ENCODE measurements around the gene DTX2. TPM values are rescaled to one million over a fixed set of nuclear protein-coding genes. Genes with fewer than 3 reads are reported as not detected.
"Not testable (repeated sequence)": the region's sequence is repeated elsewhere in the genome, so short reads cannot be mapped to it uniquely, and the experiment has no call there.

DTX2 gene
- total RNA-seq, 4 donors from 2014 or later, result 14.8 to 23.2 (median 18.8) TPM

DNA sequence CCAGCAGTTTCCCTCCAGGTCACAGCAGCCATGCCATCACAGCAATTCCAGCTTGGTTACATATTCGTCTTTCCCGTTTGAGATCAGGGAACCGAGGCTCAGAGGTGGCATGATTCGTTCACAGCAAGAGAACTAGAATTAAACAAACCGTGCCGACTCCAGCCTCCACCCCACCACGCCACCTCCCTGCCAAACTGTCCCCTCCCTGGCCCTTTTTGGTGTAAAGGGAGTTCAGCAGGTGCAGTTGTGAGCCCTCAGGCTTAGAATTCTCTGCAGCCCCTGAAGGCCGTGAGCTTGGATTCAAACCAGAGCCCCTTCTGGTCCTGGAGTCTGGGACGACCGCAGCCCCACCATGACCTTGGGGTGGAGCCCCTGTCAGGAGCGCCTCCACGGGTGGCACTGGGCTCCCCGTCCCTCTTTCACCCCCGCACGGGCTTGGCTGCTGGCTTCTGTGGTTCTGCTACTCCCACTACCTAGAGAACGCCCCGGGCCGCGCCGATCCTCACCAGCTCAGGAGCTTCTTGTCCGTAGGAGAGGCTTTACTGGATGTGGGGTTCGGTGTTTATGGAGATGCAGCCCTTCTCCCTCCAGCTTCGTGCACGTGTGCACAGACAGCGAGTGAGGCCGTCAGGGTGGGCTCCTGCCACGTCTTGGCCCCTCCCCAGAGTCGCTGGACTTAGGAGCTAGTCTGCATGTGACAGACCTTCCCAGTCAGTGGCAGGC, 37.9 kb downstream of the DTX2 start:
- H3K4me3 ChIP-seq; H3K4me1 ChIP-seq; in situ Hi-C loops (cut with MboI; ENCODE audit: low sequenced_read_pairs in 4 of 4); DNase-seq; H3K27me3 ChIP-seq; H3K9me3 ChIP-seq; H3K36me3 ChIP-seq; ATAC-seq; H3K27ac ChIP-seq; intact Hi-C loops (cut with DNase I; ENCODE audit: low total_unique reads): not testable (repeated sequence)

GRCh38 chr7:76499924-76500241, 38.4 kb downstream of the DTX2 start:
- intact Hi-C loops (cut with DNase I; ENCODE audit: low total_unique reads); H3K4me1 ChIP-seq; H3K4me3 ChIP-seq; H3K27me3 ChIP-seq; H3K36me3 ChIP-seq; H3K9me3 ChIP-seq; H3K27ac ChIP-seq; ATAC-seq; DNase-seq; in situ Hi-C loops (cut with MboI; ENCODE audit: low sequenced_read_pairs in 4 of 4): not testable (repeated sequence)

- H3K27ac ChIP-seq; DNase-seq; H3K4me1 ChIP-seq; H3K4me3 ChIP-seq; H3K36me3 ChIP-seq; H3K9me3 ChIP-seq; H3K27me3 ChIP-seq; intact Hi-C loops (cut with DNase I; ENCODE audit: low total_unique reads); ATAC-seq; in situ Hi-C loops (cut with MboI; ENCODE audit: low sequenced_read_pairs in 4 of 4): not testable (repeated sequence)
These were observed 40.7 kb downstream of the DTX2 start for GRCh38 chr7:76502224-76502623.

DNA sequence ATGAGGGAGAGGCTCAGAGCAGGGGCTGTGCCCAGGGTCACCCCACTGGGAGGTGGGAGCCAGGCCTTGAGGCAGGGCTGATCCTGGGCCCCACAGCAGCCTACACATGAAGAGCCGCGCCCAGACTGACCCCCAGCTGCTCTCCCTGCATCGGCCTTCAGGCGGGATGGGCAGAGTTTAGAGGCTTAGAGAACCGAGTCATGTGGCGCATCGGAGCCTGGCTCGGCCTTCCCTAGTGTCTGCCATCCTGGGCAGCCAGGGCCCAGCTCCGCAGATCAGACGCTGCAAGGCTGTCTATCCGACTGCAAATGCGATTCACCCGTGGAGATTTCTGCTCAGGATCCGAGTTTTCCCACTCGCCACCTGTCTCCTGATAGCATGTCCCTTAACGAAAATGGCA, 41.3 kb downstream of the DTX2 start:
- H3K4me3 ChIP-seq; H3K36me3 ChIP-seq; intact Hi-C loops (cut with DNase I; ENCODE audit: low total_unique reads); DNase-seq; H3K27ac ChIP-seq; H3K27me3 ChIP-seq; ATAC-seq; H3K9me3 ChIP-seq; in situ Hi-C loops (cut with MboI; ENCODE audit: low sequenced_read_pairs in 4 of 4); H3K4me1 ChIP-seq: not testable (repeated sequence)

GRCh38 chr7:76503244-76503643, 41.7 kb downstream of the DTX2 start:
- in situ Hi-C loops (cut with MboI; ENCODE audit: low sequenced_read_pairs in 4 of 4); H3K4me3 ChIP-seq; H3K4me1 ChIP-seq; H3K9me3 ChIP-seq; H3K36me3 ChIP-seq; DNase-seq; H3K27ac ChIP-seq; H3K27me3 ChIP-seq; intact Hi-C loops (cut with DNase I; ENCODE audit: low total_unique reads); ATAC-seq: not testable (repeated sequence)

- DNase-seq; H3K4me1 ChIP-seq; H3K4me3 ChIP-seq; ATAC-seq; H3K27ac ChIP-seq; H3K27me3 ChIP-seq; H3K36me3 ChIP-seq; H3K9me3 ChIP-seq; intact Hi-C loops (cut with DNase I; ENCODE audit: low total_unique reads); in situ Hi-C loops (cut with MboI; ENCODE audit: low sequenced_read_pairs in 4 of 4): not testable (repeated sequence)
These were observed 43.0 kb downstream of the DTX2 start for GRCh38 chr7:76504351-76505167.

DNA sequence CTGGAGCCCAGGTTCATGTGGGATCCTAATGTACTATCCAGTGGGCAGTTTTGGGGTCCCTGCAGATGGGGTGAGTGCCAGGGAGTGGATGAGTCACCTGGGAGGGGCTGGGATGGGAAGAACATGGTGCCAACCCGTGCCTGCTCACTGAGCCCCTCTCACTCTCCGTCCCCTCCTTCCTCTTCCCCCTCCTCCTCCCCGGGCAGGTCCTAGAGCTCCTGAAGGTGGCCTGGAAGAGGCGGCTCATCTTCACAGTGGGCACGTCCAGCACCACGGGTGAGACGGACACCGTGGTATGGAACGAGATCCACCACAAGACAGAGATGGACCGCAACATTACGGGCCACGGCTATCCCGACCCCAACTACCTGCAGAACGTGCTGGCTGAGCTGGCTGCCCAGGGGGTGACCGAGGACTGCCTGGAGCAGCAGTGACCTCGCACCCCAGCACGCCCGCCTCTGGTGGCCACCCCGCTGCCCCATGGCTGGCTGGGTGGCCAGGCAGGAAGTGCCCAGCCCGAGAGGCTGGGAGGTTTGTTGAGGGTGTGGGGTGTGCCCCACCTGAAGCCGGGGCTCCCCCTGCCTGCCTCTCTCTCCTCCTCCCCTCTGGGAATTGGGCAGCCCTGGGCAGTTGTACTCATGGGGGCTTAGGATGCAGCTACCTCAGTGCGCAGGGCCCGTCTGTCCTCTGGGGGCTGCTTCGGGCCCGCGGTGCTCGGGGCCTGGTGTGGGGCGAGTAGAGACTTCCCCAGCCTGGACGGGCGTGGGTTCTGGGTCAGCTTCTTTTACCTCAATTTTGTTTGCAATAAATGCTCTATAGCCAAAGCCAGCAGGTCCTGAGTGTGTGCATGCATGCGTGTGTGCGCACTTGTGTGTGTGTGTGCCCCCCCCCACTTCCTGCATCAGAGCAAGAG, 43.9 kb downstream of the DTX2 start:
- H3K27ac ChIP-seq, result no peak overlapping the region
- H3K4me1 ChIP-seq, result no peaks in the 10 kb centered on the region
- TF ChIP-seq CTCF (IDR thresholded peaks at IDR 0.05 in 4 of 5, conservative IDR thresholded peaks at IDR 0.05 in 1 of 5), result no peak
- TF ChIP-seq POLR2A (IDR thresholded peaks at IDR 0.05), result no peak
- peaks cover 0 to 9% of the 10 kb centered on the region in 2 donors for H3K36me3 ChIP-seq
- no peak overlapping the region for H3K4me3 ChIP-seq
- DNase-seq, result no peak
- H3K27me3 ChIP-seq, result no peaks in the 10 kb centered on the region
- intact Hi-C loops (cut with DNase I; ENCODE audit: low total_unique reads) (no loop called here), in situ Hi-C loops (cut with MboI; ENCODE audit: low sequenced_read_pairs in 4 of 4) (no loop called here)
- no peaks in the 10 kb centered on the region for H3K9me3 ChIP-seq
- ATAC-seq, result no peak
